ENCODE data around the gene CYS1. TPM values are rescaled to one million over a fixed set of nuclear protein-coding genes. Genes with fewer than 3 reads are reported as not detected.
"Not testable (repeated sequence)": the region's sequence is repeated elsewhere in the genome, so short reads cannot be mapped to it uniquely, and the experiment has no call there.

CYS1 gene
- total and polyA plus RNA-seq, 9 donors: 6.5 to 16.8 (median 11.5) TPM

- peaks cover 38% of the 10 kb centered on the region for H3K4me1 ChIP-seq (ENCODE audit: control insufficient read depth, insufficient read depth, low read length)
- no peaks in the 10 kb centered on the region for H3K27me3 ChIP-seq (ENCODE audit: control insufficient read depth, insufficient read depth, low read length)
- 74% methylated on average over 17 of the region's 20 CpGs for WGBS (ENCODE audit: insufficient coverage)
- H3K36me3 ChIP-seq (ENCODE audit: control insufficient read depth, insufficient read depth, low read length): no peaks in the 10 kb centered on the region
- no peak for DNase-seq
- no peak overlapping the region for H3K27ac ChIP-seq (ENCODE audit: low read length)
- H3K4me3 ChIP-seq (ENCODE audit: low read length): no peak overlapping the region
- H3K9me3 ChIP-seq (replicated peaks; ENCODE audit: control insufficient read depth, low read depth, low read length): no peaks in the 10 kb centered on the region
These were observed 48.1 kb downstream of the CYS1 start for GRCh38 chr2:10031886-10032745.

- H3K4me3 ChIP-seq (ENCODE audit: low read length); H3K9me3 ChIP-seq (replicated peaks; ENCODE audit: control insufficient read depth, low read depth, low read length); DNase-seq; H3K36me3 ChIP-seq (ENCODE audit: control insufficient read depth, insufficient read depth, low read length); H3K27me3 ChIP-seq (ENCODE audit: control insufficient read depth, insufficient read depth, low read length); H3K27ac ChIP-seq (ENCODE audit: low read length): not testable (repeated sequence)
- WGBS (ENCODE audit: insufficient coverage): 66% methylated on average over 3 of the region's 8 CpGs
- peaks cover 25% of the 10 kb centered on the region for H3K4me1 ChIP-seq (ENCODE audit: control insufficient read depth, insufficient read depth, low read length)
These were observed 49.4 kb downstream of the CYS1 start for GRCh38 chr2:10030798-10031197.

- Histone ChIP-seq H3K27ac (ENCODE audit: low read length) (no peak overlapping the region), H3K36me3 (ENCODE audit: control insufficient read depth, insufficient read depth, low read length) (no peaks in the 10 kb centered on the region), H3K4me3 (ENCODE audit: low read length) (no peak overlapping the region), H3K4me1 (ENCODE audit: control insufficient read depth, insufficient read depth, low read length) (peaks cover 21% of the 10 kb centered on the region), H3K27me3 (ENCODE audit: control insufficient read depth, insufficient read depth, low read length) (no peaks in the 10 kb centered on the region), H3K9me3 (replicated peaks; ENCODE audit: control insufficient read depth, low read depth, low read length) (peaks cover 2% of the 10 kb centered on the region)
- no peak for DNase-seq
- 18% methylated on average over 8 of the region's 9 CpGs for WGBS (ENCODE audit: insufficient coverage)
These were observed 49.9 kb downstream of the CYS1 start for GRCh38 chr2:10030311-10030736.

GRCh38 chr2:10029875-10030223 is 50.4 kb downstream of the CYS1 start:
- Histone ChIP-seq H3K4me1 (ENCODE audit: control insufficient read depth, insufficient read depth, low read length) (peaks cover 21% of the 10 kb centered on the region), H3K27me3 (ENCODE audit: control insufficient read depth, insufficient read depth, low read length) (no peaks in the 10 kb centered on the region), H3K9me3 (replicated peaks; ENCODE audit: control insufficient read depth, low read depth, low read length) (peaks cover 2% of the 10 kb centered on the region), H3K36me3 (ENCODE audit: control insufficient read depth, insufficient read depth, low read length) (no peaks in the 10 kb centered on the region), H3K27ac (ENCODE audit: low read length) (peak overlapping the region; percentile 62), H3K4me3 (ENCODE audit: low read length) (no peak overlapping the region)
- WGBS (ENCODE audit: insufficient coverage): 80% methylated on average over 2 of the region's 7 CpGs
- DNase-seq: no peak

GRCh38 chr2:10028988-10029874 is 51.0 kb downstream of the CYS1 start:
- Histone ChIP-seq H3K27ac (ENCODE audit: low read length) (peak overlapping the region; percentile 62), H3K27me3 (ENCODE audit: control insufficient read depth, insufficient read depth, low read length) (no peaks in the 10 kb centered on the region), H3K36me3 (ENCODE audit: control insufficient read depth, insufficient read depth, low read length) (no peaks in the 10 kb centered on the region), H3K4me3 (ENCODE audit: low read length) (no peak overlapping the region), H3K9me3 (replicated peaks; ENCODE audit: control insufficient read depth, low read depth, low read length) (peaks cover 2% of the 10 kb centered on the region), H3K4me1 (ENCODE audit: control insufficient read depth, insufficient read depth, low read length) (peaks cover 21% of the 10 kb centered on the region)
- 42% methylated on average over 16 of the region's 26 CpGs for WGBS (ENCODE audit: insufficient coverage)
- DNase-seq: no peak

- WGBS (ENCODE audit: insufficient coverage): 70% methylated on average over 12 of the region's 16 CpGs
- Histone ChIP-seq H3K4me1 (ENCODE audit: control insufficient read depth, insufficient read depth, low read length) (peaks cover 21% of the 10 kb centered on the region), H3K36me3 (ENCODE audit: control insufficient read depth, insufficient read depth, low read length) (no peaks in the 10 kb centered on the region), H3K4me3 (ENCODE audit: low read length) (no peak overlapping the region), H3K9me3 (replicated peaks; ENCODE audit: control insufficient read depth, low read depth, low read length) (peaks cover 2% of the 10 kb centered on the region), H3K27ac (ENCODE audit: low read length) (peak overlapping the region; percentile 62), H3K27me3 (ENCODE audit: control insufficient read depth, insufficient read depth, low read length) (no peaks in the 10 kb centered on the region)
- DNase-seq: no peak
These were observed 51.7 kb downstream of the CYS1 start for GRCh38 chr2:10028407-10028987.

- WGBS (ENCODE audit: insufficient coverage): 60% methylated on average over 14 of the region's 16 CpGs
- no peak for DNase-seq
- Histone ChIP-seq H3K4me1 (ENCODE audit: control insufficient read depth, insufficient read depth, low read length) (peaks cover 21% of the 10 kb centered on the region), H3K27ac (ENCODE audit: low read length) (no peak overlapping the region), H3K4me3 (ENCODE audit: low read length) (no peak overlapping the region), H3K27me3 (ENCODE audit: control insufficient read depth, insufficient read depth, low read length) (no peaks in the 10 kb centered on the region), H3K9me3 (replicated peaks; ENCODE audit: control insufficient read depth, low read depth, low read length) (peaks cover 2% of the 10 kb centered on the region), H3K36me3 (ENCODE audit: control insufficient read depth, insufficient read depth, low read length) (no peaks in the 10 kb centered on the region)
These were observed 52.4 kb downstream of the CYS1 start for GRCh38 chr2:10027660-10028330.

GRCh38 chr2:10026940-10027569 is 53.2 kb downstream of the CYS1 start:
- H3K4me1 ChIP-seq (ENCODE audit: control insufficient read depth, insufficient read depth, low read length): peaks cover 21% of the 10 kb centered on the region
- peaks cover 2% of the 10 kb centered on the region for H3K9me3 ChIP-seq (replicated peaks; ENCODE audit: control insufficient read depth, low read depth, low read length)
- no peak overlapping the region for H3K27ac ChIP-seq (ENCODE audit: low read length)
- WGBS (ENCODE audit: insufficient coverage): 67% methylated on average over 5 of the region's 8 CpGs
- no peak for DNase-seq
- no peak overlapping the region for H3K4me3 ChIP-seq (ENCODE audit: low read length)
- H3K36me3 ChIP-seq (ENCODE audit: control insufficient read depth, insufficient read depth, low read length): no peaks in the 10 kb centered on the region
- no peaks in the 10 kb centered on the region for H3K27me3 ChIP-seq (ENCODE audit: control insufficient read depth, insufficient read depth, low read length)

GRCh38 chr2:10022966-10023662 is 57.1 kb downstream of the CYS1 start:
- Histone ChIP-seq H3K4me3 (ENCODE audit: low read length) (no peak overlapping the region), H3K9me3 (replicated peaks; ENCODE audit: control insufficient read depth, low read depth, low read length) (peaks cover 2% of the 10 kb centered on the region), H3K36me3 (ENCODE audit: control insufficient read depth, insufficient read depth, low read length) (no peaks in the 10 kb centered on the region), H3K27me3 (ENCODE audit: control insufficient read depth, insufficient read depth, low read length) (no peaks in the 10 kb centered on the region), H3K27ac (ENCODE audit: low read length) (no peak overlapping the region), H3K4me1 (ENCODE audit: control insufficient read depth, insufficient read depth, low read length) (no peaks in the 10 kb centered on the region)
- no peak for DNase-seq
- WGBS (ENCODE audit: insufficient coverage): 57% methylated on average over 8 of the region's 10 CpGs
